IPS DF 19.7 (cell line): ENCODE measurements around the gene PRRG1.
"Not testable (repeated sequence)": the region's sequence is repeated elsewhere in the genome, so short reads cannot be mapped to it uniquely, and the experiment has no call there.

ENCODE experiments used
- DNase-seq: peaks from one replicate; pipeline ENCODE4 v3.0.0-alpha.2; 2013; ENCODE audit warnings: low read depth, low spot score

Gene PRRG1

DNA sequence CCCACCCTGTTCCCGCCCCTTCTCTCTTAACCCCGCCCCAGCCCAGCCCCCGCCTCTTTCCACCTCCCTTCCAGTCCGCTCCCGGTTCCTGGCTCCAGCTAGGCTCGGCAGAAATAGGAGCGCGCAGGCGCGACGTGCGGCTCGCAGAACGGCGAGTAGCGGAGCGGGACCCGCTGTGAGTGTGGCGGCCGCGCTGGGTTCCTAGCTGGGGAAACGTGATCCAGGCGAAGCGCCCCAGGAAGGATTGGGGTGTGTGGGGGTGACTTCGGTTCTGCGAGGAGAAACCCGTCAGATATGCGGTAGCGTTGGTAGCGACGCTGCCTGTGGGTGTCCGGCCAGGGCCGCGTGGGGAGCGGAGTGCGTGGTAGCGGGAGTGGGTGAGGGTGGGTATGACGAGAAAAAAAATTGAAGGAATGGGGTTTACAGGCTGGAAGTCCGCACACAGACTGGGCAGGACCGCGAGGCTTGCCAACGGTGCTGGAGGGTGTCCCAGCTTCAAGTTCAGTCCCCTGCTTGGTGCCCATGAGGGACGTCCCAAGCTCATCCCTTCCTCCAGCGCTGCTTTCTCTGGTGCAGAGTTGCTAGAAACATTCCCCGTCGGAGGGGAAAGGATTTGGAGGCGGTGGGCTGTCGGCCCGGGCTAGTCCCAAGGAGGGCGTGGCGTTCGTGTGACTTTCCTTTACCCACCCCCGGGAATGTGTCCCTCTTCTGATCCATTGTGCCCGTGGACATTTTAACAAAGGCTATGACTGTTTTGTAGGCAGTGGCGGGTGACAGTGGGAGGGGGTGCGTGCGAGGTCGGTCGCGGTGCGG lies at the start of gene PRRG1:
Gene PRRG1 (plus strand): TSS at position 144 of the 813 bp plus-strand sequence. CDS start 56,886 bp downstream, outside the sequence.
- DNase-seq, result peak; percentile 28

DNA sequence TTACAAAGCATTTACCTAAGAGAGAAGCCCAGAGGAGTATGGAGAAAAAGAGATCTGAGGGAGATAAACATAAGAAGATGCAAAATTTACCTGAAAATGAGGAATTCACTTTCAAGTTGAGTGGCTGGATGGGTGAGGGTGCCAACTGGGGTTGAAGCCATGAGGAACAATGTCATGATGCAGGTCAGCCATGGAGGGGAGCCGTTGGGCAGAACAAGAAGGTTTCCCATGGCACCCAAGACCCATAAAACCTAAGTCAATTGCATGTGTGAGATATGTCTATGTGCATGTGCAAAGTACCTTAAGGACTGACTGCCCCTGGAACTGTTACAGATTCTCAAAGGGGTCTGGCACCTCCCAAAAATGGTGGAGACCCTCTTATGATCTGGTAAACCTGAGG lies 46.6 kb upstream of the PRRG1 start:
- DNase-seq, result peak; percentile 17

DNA sequence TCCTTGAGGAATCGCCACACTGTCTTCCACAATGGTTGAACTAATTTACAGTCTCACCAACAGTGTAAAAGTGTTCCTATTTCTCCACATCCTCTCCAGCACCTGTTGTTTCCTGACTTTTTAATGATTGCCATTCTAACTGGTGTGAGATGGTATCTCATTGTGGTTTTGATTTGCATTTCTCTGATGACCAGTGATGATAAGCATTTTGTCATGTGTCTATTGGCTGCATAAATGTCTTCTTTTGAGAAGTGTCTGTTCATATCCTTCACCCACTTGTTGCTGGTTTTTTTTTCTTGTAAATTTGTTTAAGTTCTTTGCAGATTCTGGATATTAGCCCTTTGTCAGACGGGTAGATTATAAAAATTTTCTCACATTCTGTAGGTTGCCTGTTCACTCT lies 43.9 kb upstream of the PRRG1 start:
- DNase-seq, result not testable (repeated sequence)

DNA sequence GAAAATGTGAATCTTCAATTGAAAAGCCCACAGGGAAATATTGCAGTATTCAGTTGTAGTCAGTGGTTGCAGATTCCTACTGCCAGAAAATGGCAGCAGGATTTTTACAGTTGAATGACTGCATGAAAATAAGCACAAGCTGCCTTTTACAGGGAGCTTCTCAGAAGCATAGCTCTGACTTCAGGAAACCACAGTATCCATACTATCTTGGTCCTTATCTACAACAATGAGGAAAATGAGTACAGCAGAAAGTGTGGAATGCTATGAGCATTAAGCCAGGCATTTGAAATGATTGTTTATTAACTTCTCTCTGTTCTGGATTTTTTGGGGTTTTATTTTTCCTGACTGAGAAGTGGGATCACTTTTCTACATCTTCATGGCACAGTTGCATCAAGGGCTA lies 34.6 kb upstream of the PRRG1 start:
- DNase-seq, result no peak

DNA sequence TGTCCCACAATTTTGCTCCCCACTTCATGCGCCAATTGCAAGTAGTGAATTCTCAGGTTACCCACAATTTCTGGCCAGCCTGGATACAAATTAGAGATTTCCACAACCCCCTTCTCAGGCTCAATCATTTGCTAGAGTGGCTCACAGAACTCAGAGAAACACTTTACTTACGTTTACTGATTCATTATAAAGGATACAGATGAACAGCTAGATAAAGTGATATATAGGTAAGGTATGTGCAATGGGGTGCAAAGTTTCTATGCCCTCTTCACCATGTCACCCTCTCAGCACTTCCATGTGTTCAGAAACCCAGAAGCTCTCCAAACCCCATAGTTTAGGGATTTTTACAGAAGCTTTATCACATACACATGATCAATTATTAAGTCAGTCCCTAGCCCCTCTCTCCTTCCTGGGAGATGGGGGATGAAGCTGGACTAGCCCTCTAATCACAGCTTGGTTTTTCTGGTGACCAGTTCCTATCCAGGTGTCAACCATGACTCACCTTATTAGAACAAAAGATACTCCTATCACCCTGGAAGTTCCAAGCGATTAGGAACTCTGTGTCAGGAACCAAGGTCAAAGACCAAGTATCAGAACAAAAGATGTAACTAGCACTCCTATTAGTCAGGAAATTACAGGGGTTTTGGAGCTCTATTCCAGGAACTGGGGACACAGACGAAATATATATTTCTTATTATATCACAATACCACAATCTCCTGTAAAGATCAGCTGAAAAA lies 33.5 kb upstream of the PRRG1 start:
- DNase-seq, result no peak

DNA sequence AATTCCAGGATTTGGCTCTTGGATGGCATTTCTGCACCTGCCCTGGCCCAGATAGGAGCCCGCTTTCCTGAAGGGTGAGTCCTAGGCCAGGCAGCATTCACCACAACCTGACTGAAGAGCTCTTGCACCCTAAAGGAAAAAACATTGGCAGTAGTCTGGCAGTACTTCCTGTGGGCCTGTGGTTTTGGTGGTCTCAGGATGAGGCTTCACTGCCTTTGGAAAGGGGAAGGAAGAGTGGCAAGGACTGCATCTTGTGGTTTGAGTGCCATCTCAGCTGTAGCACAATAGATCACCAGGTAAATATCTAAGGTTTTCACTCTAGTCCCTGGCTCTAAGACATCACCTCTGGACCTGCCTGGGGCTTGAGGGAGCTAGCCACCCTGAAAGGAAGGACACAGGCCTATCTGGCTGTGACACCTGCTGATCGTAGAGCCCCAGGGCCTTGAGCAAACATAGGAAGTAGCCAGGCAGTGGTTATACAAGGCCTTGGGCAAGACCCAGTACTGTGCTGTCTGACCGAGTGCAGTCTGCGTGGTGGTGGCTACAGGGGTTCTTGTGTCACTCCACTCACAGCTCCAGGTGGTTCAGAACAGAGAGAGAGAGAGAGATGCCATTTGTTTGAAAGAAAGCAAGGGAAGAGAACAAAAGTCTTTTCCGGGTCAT lies 28.5 kb upstream of the PRRG1 start:
- DNase-seq, result no peak

DNA sequence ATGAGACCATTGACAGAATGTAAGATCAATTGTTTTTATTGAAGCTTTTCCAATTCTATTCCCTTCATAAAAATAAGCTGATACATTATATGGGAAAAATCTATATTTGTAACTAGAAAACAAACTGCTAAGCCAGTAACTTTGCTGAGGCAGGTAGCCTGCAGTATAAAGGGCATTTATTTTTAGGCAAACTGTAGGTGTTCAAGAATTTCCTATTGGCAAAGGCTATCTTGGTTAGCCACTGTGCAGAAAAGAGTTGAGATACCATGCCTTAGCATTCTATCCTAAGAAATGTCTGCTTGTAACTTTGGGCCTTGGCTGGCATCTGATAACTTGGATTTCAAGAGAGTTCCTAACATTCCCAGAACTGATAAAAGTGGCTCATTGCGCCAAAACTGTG lies 18.5 kb upstream of the PRRG1 start:
- no peak for DNase-seq

DNA sequence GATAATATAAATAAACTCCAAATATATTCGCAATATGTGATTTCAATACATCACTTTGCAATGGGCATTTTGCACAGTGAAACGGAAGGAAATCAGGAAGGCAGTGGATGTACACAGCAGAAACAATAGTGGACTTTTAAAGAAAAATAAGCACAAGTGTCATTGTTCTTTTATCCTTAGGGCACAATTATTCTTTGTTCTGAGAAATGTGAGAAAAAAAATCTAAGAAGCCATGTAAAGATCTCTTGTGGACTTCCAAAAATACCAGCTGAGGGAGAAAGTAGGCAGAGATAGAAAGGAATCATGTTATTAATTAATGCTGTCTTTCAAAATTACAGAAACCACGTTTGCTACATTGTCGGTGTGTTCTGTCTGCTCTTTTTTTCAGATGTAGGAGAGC lies 17.6 kb upstream of the PRRG1 start:
- no peak for DNase-seq

DNA sequence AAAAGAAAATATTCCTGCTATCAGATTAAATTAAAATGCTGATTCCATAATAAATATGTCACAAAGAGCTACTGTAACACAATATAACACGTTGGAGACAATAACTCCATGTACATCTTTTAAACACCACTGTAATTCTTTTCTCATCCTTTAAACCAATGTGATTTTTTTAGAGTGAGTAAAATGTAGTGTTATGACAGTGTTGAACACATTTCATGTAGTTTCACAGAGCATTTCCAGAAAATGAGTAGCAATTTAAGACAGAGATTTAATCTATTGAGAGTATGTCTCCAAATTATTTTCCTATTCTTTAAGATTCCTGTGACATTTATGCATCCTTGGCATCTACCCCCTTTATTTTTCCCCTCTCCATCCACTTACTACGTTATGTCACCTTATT lies 17.1 kb upstream of the PRRG1 start:
- no peak for DNase-seq

DNA sequence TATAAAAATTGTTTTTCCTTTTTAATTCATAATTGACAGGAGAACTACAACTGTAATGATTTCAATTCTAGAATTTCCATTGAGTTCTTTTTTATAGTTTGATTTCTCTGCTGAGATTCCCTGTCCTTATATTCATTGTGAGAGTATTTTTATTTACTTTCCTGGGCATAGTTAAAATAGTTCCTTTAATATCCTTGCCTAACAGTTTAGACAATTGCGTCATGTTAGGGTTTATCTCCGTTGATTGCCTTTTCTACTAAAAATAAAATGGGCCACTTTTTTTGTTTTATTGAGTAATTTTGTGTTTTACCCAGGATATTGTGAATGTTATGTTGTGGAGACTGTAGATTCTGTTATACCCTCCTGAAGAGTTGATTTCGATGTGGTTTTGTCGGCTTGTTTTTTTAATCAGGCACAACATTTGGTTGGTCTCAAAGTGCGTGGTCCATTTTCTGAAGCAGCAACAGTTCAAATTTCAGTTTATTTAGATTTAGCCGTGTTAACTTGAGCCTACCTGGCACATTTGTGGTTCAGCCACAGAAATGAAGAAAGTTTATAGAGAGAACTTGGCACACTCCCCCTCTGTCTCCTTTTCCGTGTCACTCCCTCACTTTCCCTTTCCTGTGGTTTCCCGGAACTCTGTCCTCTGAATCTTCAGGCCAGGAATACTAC lies 16.0 kb upstream of the PRRG1 start:
- no peak for DNase-seq

DNA sequence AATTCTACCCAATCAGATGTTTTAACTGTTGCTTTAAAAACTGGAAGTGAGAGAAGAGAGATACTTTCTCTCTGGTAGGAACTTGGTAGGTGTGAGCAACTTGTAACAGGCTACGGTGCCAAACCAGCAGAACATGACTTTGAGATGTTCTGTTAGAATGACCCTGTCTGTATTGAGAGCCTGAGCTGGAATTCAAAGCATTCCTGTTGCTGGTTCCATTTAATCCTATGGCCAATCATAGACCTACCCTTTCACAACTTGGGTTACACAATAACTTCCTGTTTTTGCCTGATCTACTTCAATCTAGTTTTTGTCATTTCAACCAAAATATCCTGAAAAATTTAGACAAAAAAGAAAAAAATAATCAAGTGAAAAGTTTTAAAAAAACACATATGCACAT lies 1.7 kb upstream of the PRRG1 start:
- no peak for DNase-seq

DNA sequence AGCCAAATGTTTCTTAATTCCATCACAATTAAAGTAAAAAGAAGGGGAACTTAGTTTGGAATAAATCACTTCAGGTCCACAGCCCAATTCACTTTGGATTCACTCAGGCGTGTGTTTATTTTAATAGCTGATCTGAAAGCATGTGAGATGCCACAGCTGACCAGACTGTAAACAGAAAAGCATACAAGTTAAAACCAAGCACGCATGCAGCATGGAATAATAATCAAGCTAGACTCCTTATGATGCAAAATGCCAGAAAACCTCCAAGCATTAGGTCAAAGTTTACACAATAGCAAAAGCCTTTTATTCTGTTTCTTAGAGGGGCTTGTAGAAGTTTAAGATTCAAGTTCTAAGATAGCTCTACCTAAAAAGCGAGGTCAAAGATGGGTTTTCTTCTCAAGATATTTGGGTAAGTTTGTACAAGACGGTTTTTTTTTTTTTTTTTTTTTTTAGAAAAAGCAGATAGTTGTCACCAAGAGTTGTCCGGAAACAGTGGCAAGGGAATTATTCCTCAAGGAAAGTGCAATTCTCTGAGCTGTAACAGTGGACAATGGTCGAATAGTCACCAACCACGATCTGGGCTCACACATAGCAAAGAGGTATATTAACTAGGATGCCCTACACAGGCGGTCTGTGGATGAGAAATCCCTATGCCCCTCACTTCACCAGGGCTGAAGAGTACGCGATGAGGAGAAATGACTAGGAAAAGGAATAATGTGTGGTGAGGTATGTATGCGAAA lies 763 bp upstream of the PRRG1 start:
- DNase-seq, result no peak

DNA sequence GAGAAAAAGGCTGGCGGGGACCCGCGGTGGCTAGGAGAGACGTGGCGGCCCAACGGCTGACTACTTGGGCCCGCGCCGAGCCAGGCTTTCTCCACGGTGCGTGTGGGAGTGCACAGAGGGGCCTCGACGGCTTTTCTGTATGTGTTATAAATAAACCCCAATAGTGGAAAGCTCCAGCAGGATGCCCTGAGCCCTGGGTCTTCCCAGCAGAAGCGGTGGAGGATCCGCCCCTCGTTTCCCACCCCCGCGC lies 268 bp upstream of the PRRG1 start:
- DNase-seq, result no peak

DNA sequence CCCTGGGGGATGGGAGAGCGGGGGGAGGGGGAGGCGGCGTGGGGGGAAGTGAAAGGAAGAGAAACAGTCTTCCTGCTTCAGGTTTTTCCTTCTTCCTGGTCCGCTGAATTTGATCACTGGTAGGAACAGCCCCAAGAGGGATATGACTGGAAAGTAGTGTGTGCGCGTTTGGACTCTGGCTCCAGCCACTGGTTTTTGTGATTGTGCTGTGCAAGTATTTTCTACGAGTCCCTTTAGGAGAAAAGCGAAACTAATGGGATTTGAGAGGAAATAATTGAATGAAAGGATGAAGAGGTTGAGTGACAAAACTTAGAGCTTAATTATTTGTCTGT lies 836 bp downstream of the PRRG1 start:
- no peak for DNase-seq

DNA sequence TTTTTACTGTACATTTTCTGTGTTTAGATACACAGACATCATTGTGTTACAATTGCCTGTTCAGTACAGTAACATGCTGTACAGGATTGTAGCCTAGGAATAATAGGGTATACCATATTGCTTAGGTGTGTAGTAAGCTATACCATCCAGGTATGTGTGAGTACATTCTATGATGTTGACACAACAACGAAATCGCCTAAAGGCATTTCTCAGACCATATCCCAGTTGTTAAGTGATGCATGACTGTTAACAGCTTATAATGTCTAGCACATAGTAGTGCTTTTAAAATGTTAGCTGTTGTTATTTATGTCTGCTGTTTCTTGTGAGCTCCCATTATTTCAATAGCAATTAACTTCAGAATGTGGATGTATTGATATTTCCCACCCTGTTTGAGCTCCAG lies 4.5 kb downstream of the PRRG1 start:
- DNase-seq, result no peak

DNA sequence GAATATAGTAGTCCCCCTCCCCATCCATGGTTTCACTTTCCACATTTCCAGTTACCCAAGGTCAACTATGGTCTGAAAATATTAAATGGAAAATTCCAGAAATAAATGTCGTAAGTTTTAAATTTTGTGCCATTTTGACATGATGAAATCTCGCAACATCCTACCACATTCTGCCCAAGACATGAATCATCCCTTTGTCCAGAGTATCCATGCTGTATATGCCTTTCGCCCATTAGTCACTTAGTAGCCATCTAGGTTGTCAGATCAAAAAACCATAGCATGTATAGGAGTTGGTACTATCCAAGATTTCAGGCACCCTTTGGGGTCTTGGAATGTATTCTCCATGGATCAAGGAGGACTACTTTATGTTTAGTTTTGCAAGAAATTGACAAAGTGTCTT lies 8.3 kb downstream of the PRRG1 start:
- DNase-seq, result no peak

DNA sequence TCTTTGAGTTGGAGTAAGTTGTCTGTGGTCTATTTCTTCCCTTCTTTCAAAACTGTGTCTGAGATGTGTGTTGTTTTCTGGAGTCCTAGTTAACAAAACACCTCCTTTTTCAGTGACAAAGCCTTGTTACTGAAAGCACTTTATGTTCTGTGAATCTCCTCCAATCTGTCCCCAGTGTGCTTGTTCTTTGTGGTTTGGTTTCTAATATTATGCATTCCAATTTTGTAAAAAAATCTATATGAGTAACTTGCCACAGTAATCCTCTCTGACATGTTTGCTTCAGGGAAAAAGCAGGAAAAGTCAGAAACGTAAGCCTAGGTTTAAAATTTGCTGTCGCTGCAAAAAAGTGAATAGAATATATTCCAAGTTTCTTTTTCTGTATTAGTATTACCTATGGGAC lies 12.4 kb downstream of the PRRG1 start:
- no peak for DNase-seq

DNA sequence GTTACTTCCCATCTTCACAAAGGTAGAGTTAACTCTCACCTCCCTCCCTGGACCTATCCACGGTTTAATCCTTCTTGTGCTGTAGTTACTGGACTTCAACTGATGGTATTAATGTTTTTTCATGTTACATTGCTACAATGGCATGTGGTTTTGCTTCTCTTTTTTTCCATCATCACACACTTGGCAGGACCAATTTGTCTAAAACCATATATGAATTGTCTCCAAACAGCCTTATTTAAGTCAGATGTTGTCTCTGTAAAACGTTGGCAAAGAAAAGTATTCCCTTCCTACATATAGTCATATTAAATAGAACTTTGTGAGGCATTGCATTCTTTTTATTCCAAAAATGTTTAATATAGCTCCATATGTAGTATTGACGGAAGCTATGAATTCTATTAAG lies 15.5 kb downstream of the PRRG1 start:
- no peak for DNase-seq

DNA sequence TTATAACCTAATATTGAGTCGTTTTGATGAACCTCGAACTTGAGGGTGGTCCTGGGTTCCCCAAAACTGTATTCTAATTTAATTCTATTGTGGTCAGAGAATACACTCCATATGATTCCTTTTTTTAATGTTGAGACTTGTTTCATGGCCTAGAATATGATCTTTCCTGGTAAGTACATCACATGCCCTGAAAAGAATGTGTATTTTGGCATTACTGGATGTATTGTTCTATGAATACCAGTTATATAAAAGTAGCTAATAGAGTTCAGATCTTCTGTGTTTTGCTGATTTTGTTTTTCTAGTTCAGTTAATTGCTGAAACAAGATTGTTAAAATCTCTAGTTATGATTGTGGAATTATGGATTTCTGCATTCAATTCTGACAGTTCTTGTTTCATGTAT lies 18.8 kb downstream of the PRRG1 start:
- DNase-seq, result no peak

DNA sequence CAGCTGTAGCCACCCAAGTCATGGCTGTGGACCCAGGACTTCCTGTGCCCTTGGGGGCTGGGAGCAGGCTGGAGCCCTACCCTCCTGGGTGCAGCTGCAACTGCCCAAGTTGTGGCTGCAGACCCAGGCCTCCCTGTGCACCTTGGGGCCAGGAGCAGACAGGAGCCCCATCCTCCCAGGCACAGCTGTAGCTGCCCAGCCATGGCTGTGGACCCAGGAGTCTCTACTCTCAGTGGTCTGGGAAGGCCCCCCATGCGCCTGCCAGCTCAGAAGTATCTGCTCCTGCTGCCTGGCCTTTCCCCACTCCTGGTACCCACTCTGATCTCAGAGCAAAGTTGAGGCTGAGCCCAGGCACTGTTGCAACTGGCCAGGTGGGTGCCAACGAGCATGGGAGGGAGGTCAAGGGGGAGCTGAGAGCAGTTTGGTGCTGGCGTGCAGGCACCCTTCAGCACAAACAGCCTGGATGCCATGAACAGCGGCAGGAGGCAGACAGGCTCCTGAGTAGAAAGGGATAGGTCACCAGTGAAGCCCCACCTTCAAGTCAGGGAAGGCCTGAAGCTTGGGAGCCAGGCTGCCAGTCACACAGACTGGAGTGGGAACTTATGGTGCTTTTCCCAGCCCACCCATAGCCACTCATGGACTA lies 21.5 kb downstream of the PRRG1 start:
- no peak for DNase-seq

DNA sequence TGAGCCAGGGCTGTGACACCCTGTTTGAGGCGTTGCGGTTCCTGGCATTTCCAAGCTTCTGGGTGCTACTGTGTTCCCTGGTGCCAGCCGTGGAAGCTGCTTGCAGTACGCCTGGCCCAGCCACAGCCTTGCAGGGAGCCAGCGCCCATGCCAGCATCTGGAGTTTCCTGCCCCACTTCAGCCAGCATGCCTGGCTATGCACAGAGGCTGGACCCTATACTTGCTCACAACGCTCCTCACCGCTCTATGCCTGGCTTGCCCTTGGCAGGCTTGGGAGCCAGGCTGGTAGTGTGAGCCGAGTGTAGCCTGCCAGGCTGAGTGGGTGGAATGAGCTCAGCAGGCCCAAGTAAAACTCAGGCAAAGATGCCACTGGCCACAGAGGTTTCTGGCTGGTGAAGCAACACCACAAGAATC lies 22.4 kb downstream of the PRRG1 start:
- DNase-seq, result no peak
